IMR-90 (cell line): ENCODE data around the gene NFATC3. TPM values are rescaled to one million over a fixed set of nuclear protein-coding genes. Genes with fewer than 3 reads are reported as not detected.

ENCODE experiments used
- ATAC-seq: fragments of 200-7000 bp; cut with Tn5 transposase; 2 replicates; pipeline ENCODE4 v1.9.1; 2020; ENCODE audit warnings: low read depth, mild to moderate bottlenecking, moderate library complexity
- BruUV-seq: library from RNA; stranded (reverse); fragments of 400-500 nt; replicated peaks from 2 replicates; lab custom pipeline; 2021; lab: Mats Ljungman, UMichigan
- CTCF ChIA-PET: fragments of 300-600 bp; formaldehyde crosslinking; extraction: SDS; loops from one replicate; lab custom pipeline; 2021; ENCODE audit warnings: antibody characterized with exemption; lab: Yijun Ruan, JAX
- POLR2A ChIA-PET: fragments of 300-600 bp; sonication (Branson Sonifier 250); formaldehyde crosslinking; loops from one replicate; lab custom pipeline; 2022; ENCODE audit warnings: antibody characterized with exemption; ENCODE audit not compliant: unreplicated experiment; lab: Charles Lee
- DNase-seq: peaks from one replicate; pipeline ENCODE4 v3.0.0; 2013
- H2AFZ ChIP-seq: replicated peaks from 2 replicates; pipeline ENCODE3; 2013; ENCODE audit warnings: low read length, mild to moderate bottlenecking; ENCODE audit not compliant: poor library complexity
- H2AK5ac ChIP-seq: 2 replicates; pipeline ENCODE4 v1.6.1; 2013; ENCODE audit warnings: low read depth, low read length, inconsistent platforms
- H2AK9ac ChIP-seq: replicated peaks from 2 replicates; pipeline ENCODE3; 2013; ENCODE audit warnings: mild to moderate bottlenecking, low read depth, low read length, moderate library complexity; ENCODE audit not compliant: poor library complexity
- H2BK120ac ChIP-seq: 2 replicates; pipeline ENCODE4 v1.6.1; 2013; ENCODE audit warnings: low read depth, low read length, inconsistent platforms
- H2BK15ac ChIP-seq: 3 replicates; pipeline ENCODE4 v1.6.1; 2013; ENCODE audit warnings: low read depth, low read length, inconsistent platforms
- H2BK20ac ChIP-seq: 2 replicates; pipeline ENCODE4 v1.6.1; 2013; ENCODE audit warnings: low read depth, mild to moderate bottlenecking, inconsistent platforms, low read length, moderate library complexity
- H2BK5ac ChIP-seq: 2 replicates; pipeline ENCODE4 v1.6.1; 2013; ENCODE audit warnings: mild to moderate bottlenecking, low read depth, low read length, inconsistent platforms; ENCODE audit not compliant: poor library complexity, severe bottlenecking
- H3K14ac ChIP-seq: replicated peaks from 2 replicates; pipeline ENCODE4 v1.6.1; 2013; ENCODE audit warnings: low read depth, low read length, inconsistent platforms
- H3K18ac ChIP-seq: 2 replicates; pipeline ENCODE4 v1.6.1; 2013; ENCODE audit warnings: low read depth, low read length, control low read depth
- H3K23ac ChIP-seq: 2 replicates; pipeline ENCODE4 v1.6.1; 2013; ENCODE audit warnings: low read depth, low read length, inconsistent platforms
- H3K27ac ChIP-seq: 2 replicates; pipeline ENCODE4 v1.5.1; 2013; ENCODE audit warnings: mild to moderate bottlenecking, control low read depth, low read length; ENCODE audit not compliant: insufficient read depth
- H3K27me3 ChIP-seq: 2 replicates; pipeline ENCODE4 v1.6.1; 2013; ENCODE audit warnings: low read length; ENCODE audit not compliant: control insufficient read depth, insufficient read depth
- H3K36me3 ChIP-seq: 2 replicates; pipeline ENCODE4 v1.6.1; 2013; ENCODE audit warnings: low read length, mixed read lengths; ENCODE audit not compliant: control insufficient read depth, insufficient read depth
- H3K4ac ChIP-seq: 2 replicates; pipeline ENCODE4 v1.6.1; 2013; ENCODE audit warnings: low read depth, low read length, inconsistent platforms
- H3K4me1 ChIP-seq: 2 replicates; pipeline ENCODE4 v1.6.1; 2013; ENCODE audit warnings: low read length, mixed read lengths; ENCODE audit not compliant: control insufficient read depth, insufficient read depth
- H3K4me2 ChIP-seq: 2 replicates; pipeline ENCODE4 v1.6.1; 2013; ENCODE audit warnings: low read depth, mild to moderate bottlenecking, control low read depth, low read length, moderate library complexity
- H3K4me3 ChIP-seq: 2 replicates; pipeline ENCODE4 v1.5.1; 2013; ENCODE audit warnings: low read depth, mild to moderate bottlenecking, control low read depth, low read length, moderate library complexity; ENCODE audit not compliant: insufficient read depth
- H3K56ac ChIP-seq: 2 replicates; pipeline ENCODE4 v1.6.1; 2013; ENCODE audit warnings: low read length, inconsistent platforms; ENCODE audit not compliant: insufficient read depth; ENCODE audit errors: extremely low read depth
- H3K79me1 ChIP-seq, 2 experiments: 2 replicates each; pipeline ENCODE4 v1.6.1; 2013; ENCODE audit warnings: low read length in 2 of 2, inconsistent platforms in 1 of 2, low read depth in 1 of 2
- H3K9ac ChIP-seq: 2 replicates; pipeline ENCODE4 v1.6.1; 2013; ENCODE audit warnings: low read depth, low read length, control low read depth
- H3K9me1 ChIP-seq: 2 replicates; pipeline ENCODE4 v1.6.1; 2013; ENCODE audit warnings: low read length, inconsistent platforms; ENCODE audit not compliant: insufficient read depth
- H3K9me3 ChIP-seq: 2 replicates; pipeline ENCODE4 v1.6.1; 2013; ENCODE audit warnings: low read length; ENCODE audit not compliant: control insufficient read depth, insufficient read depth
- H4K20me1 ChIP-seq: 2 replicates; pipeline ENCODE4 v1.6.1; 2013; ENCODE audit warnings: low read length, inconsistent platforms; ENCODE audit not compliant: insufficient read depth
- H4K5ac ChIP-seq: 2 replicates; pipeline ENCODE4 v1.6.1; 2013; ENCODE audit warnings: mild to moderate bottlenecking, low read depth, low read length, control low read depth
- H4K8ac ChIP-seq, 2 experiments: 2 replicates each; pipeline ENCODE4 v1.6.1; 2013; ENCODE audit warnings: low read depth in 2 of 2, low read length in 2 of 2, control low read depth in 1 of 2, inconsistent platforms in 1 of 2
- H4K91ac ChIP-seq: 2 replicates; pipeline ENCODE4 v1.6.1; 2013; ENCODE audit warnings: low read depth, low read length, inconsistent platforms; ENCODE audit not compliant: insufficient read depth
- BHLHE40 ChIP-seq: fragments of 150-350 bp; IDR thresholded peaks from 2 replicates; pipeline ENCODE4 v1.6.1; 2016; ENCODE audit warnings: mild to moderate bottlenecking, low read depth, low read length
- CEBPB ChIP-seq: IDR thresholded peaks from 2 replicates; pipeline ENCODE4 v1.6.1; 2012; ENCODE audit warnings: low read depth, low read length, improper control_type of control experiment
- FOS ChIP-seq: fragments of 150-350 bp; IDR thresholded peaks from 2 replicates; pipeline ENCODE4 v1.6.1; 2016; ENCODE audit warnings: low read depth, low read length
- MAFK ChIP-seq: IDR thresholded peaks from 2 replicates; pipeline ENCODE4 v1.6.1; 2012; ENCODE audit warnings: low read depth, low read length, improper control_type of control experiment
- MXI1 ChIP-seq: IDR thresholded peaks from 2 replicates; pipeline ENCODE4 v1.6.1; 2012; ENCODE audit warnings: low read depth, mild to moderate bottlenecking, low read length, moderate library complexity, borderline replicate concordance
- NFE2L2 ChIP-seq: fragments of 150-350 bp; IDR thresholded peaks from 2 replicates; pipeline ENCODE4 v1.6.1; 2016; ENCODE audit warnings: low read depth, mild to moderate bottlenecking, low read length
- POLR2A ChIP-seq: IDR thresholded peaks from 2 replicates; pipeline ENCODE4 v1.6.1; 2012; ENCODE audit warnings: mild to moderate bottlenecking, low read depth, low read length
- RAD21 ChIP-seq: IDR thresholded peaks from 2 replicates; pipeline ENCODE4 v1.6.1; 2012; ENCODE audit warnings: low read length, improper control_type of control experiment
- RCOR1 ChIP-seq: IDR thresholded peaks from 2 replicates; pipeline ENCODE4 v1.6.1; 2012; ENCODE audit warnings: mild to moderate bottlenecking, low read length, improper control_type of control experiment; ENCODE audit not compliant: insufficient replicate concordance
- RFX5 ChIP-seq: IDR thresholded peaks from 2 replicates; pipeline ENCODE4 v1.8.0; 2012; ENCODE audit warnings: low read depth, mild to moderate bottlenecking, low read length, moderate library complexity
- SMC3 ChIP-seq: fragments of 150-350 bp; IDR thresholded peaks from 2 replicates; pipeline ENCODE4 v1.6.1; 2016; ENCODE audit warnings: low read depth, mild to moderate bottlenecking, antibody characterized with exemption, low read length, moderate library complexity
- WGBS, 2 experiments: methylation state at CpG; one replicate each; pipeline versions ENCODE4 v1.1.5 to v1.1.7; 2013; ENCODE audit warnings: missing lambda C conversion rate in 2 of 2; ENCODE audit not compliant: insufficient read length in 1 of 2; ENCODE audit errors: extremely low coverage in 2 of 2; 5-methylcytosine and 5-hydroxymethylcytosine counted together
- dilution Hi-C: fragments of 300-500 bp; cut with HindIII; formaldehyde crosslinking; loops from one replicate; pipeline ENCODE4 v1.14.3; 2018; ENCODE audit warnings: low sequenced_read_pairs; ENCODE audit not compliant: unreplicated experiment
- in situ Hi-C: fragments of 300-500 bp; cut with MboI; formaldehyde crosslinking; loops from 3 replicates; pipeline ENCODE4 v1.14.3; 2019; ENCODE audit warnings: low sequenced_read_pairs, inconsistent platforms, mixed read lengths
- intact Hi-C: fragments of 100-400 bp; cut with micrococcal nuclease; formaldehyde crosslinking; loops from 2 replicates; pipeline ENCODE4 v1.10.0; 2022
- polyA plus RNA-seq, 3 experiments: library from polyadenylated mRNA; depleted of rRNA; stranded (reverse); fragments of >200 nt; gene quantifications; 2 replicates each; pipeline ENCODE4 v1.2.3, GENCODE V29; 2012; ENCODE audit warnings: low replicate concordance in 1 of 3
- total RNA-seq: library from RNA; depleted of rRNA; stranded (reverse); fragments of >200 nt; gene quantifications from 2 replicates; pipeline ENCODE4 v1.2.3, GENCODE V29; 2012
- TF ChIP-seq, protein P1 (sequence below): fragments of 150-350 bp; IDR thresholded peaks from 2 replicates; pipeline ENCODE4 v1.6.1; 2017; ENCODE audit warnings: mild to moderate bottlenecking, antibody characterized with exemption, low read length, low read depth
- TF ChIP-seq, protein P2 (sequence below): conservative IDR thresholded peaks from 2 replicates; pipeline ENCODE4 v1.5.1; 2012; ENCODE audit warnings: mild to moderate bottlenecking, low read depth, low read length, improper control_type of control experiment
- TF ChIP-seq, protein P3 (sequence below): fragments of 150-350 bp; IDR thresholded peaks from 2 replicates; pipeline ENCODE4 v1.6.1; 2016; ENCODE audit warnings: low read depth, mild to moderate bottlenecking, low read length, moderate library complexity, borderline replicate concordance

NFATC3 gene
- total and polyA plus RNA-seq, 2 of the 4 experiments (the other 2 are of a cell fraction) = 6.3 to 21.5 TPM

DNA sequence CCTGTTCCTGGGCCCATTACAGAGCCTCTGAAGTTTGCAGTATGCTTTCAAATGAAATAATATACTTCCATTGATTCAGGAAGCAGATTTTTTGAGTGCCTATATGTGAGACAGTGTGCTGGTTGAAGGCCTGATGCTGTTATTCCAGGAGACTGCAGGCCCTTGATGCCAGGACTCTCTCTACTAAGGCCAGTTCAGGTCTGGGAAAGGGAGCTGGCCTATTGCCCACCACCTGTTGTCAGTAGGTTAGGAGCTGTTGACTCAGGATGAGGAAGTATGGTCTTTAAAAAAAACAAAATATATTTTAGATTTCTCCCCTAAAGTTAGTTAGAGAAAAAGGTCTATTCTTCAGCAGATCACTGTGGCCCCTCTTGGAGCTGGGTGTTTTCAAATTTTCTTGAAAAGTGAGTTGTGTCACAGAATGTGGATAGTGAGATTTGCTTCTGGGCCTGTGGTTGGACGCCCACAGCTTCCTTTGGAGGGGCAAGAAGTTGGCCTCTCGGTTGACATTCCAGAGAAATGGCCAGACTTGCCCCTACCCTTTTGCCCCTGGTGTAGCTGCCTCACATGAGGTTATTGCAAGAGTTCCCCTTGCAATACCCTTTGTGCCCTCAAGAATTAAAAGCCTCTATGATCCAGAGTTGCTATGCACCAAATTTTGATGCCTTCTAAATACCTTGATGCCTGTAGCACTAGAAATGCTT lies 142.8 kb downstream of the NFATC3 start:
- Histone ChIP-seq H3K27me3 (no peaks in the 10 kb centered on the region), H3K56ac (no peak overlapping the region), H3K23ac (no peak overlapping the region), H2AK9ac (no peak overlapping the region), H3K36me3 (peaks cover 6% of the 10 kb centered on the region), H3K14ac (no peak overlapping the region), H2AK5ac (no peak overlapping the region), H3K9ac (no peak overlapping the region), H3K4me3 (no peak overlapping the region), H3K4me1 (peaks cover 2% of the 10 kb centered on the region), H4K5ac (no peak overlapping the region), H3K18ac (no peak overlapping the region), H3K9me1 (no peaks in the 10 kb centered on the region), H2BK15ac (no peak overlapping the region), H3K4ac (no peak overlapping the region), H3K4me2 (no peak overlapping the region), H2BK120ac (no peak overlapping the region), H3K79me1 (peaks cover 0 to 3% of the 10 kb centered on the region in 2 experiments; a peak in 1 of 4 replicates), H3K9me3 (no peaks in the 10 kb centered on the region), H2BK20ac (no peak overlapping the region), H2BK5ac (no peak overlapping the region), H4K20me1 (0 out of 2 replicates have a peak, but pooled peaks cover 3% of the 10 kb centered on the region), H4K8ac (no peak overlapping the region), H3K27ac (no peak overlapping the region), H4K91ac (no peak overlapping the region), H2AFZ (no peak overlapping the region)
- no TSS peak for BruUV-seq
- intact Hi-C loops (loop anchor here (10.0 kb wide), 1 partner anchor 263 kb away; the partner anchor contains the start of gene SLC12A4), dilution Hi-C loops (no loop called here), in situ Hi-C loops (loop anchor here (10.0 kb wide), 2 partner anchors 133 to 243 kb away; partner anchors contain the start of gene DPEP3)
- ChIA-PET CTCF (interaction anchor here (0.9 to 1.7 kb wide), 4 partner anchors 9 to 187 kb away, joined by 3 to 8 read pairs (median 3); no protein-coding TSS in a partner anchor), POLR2A (no interaction called here)
- TF ChIP-seq BHLHE40 = no peak
- TF ChIP-seq MXI1 = no peak
- no peak for TF ChIP-seq RFX5
- TF ChIP-seq FOS = no peak
- TF ChIP-seq RCOR1 = no peak
- TF ChIP-seq, protein P1, sequence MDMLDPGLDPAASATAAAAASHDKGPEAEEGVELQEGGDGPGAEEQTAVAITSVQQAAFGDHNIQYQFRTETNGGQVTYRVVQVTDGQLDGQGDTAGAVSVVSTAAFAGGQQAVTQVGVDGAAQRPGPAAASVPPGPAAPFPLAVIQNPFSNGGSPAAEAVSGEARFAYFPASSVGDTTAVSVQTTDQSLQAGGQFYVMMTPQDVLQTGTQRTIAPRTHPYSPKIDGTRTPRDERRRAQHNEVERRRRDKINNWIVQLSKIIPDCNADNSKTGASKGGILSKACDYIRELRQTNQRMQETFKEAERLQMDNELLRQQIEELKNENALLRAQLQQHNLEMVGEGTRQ = no peak
- TF ChIP-seq RAD21 = no peak
- TF ChIP-seq NFE2L2 = no peak
- no peak for TF ChIP-seq MAFK
- TF ChIP-seq POLR2A = no peak
- TF ChIP-seq, protein P2, sequence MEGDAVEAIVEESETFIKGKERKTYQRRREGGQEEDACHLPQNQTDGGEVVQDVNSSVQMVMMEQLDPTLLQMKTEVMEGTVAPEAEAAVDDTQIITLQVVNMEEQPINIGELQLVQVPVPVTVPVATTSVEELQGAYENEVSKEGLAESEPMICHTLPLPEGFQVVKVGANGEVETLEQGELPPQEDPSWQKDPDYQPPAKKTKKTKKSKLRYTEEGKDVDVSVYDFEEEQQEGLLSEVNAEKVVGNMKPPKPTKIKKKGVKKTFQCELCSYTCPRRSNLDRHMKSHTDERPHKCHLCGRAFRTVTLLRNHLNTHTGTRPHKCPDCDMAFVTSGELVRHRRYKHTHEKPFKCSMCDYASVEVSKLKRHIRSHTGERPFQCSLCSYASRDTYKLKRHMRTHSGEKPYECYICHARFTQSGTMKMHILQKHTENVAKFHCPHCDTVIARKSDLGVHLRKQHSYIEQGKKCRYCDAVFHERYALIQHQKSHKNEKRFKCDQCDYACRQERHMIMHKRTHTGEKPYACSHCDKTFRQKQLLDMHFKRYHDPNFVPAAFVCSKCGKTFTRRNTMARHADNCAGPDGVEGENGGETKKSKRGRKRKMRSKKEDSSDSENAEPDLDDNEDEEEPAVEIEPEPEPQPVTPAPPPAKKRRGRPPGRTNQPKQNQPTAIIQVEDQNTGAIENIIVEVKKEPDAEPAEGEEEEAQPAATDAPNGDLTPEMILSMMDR = no peak
- TF ChIP-seq, protein P3, sequence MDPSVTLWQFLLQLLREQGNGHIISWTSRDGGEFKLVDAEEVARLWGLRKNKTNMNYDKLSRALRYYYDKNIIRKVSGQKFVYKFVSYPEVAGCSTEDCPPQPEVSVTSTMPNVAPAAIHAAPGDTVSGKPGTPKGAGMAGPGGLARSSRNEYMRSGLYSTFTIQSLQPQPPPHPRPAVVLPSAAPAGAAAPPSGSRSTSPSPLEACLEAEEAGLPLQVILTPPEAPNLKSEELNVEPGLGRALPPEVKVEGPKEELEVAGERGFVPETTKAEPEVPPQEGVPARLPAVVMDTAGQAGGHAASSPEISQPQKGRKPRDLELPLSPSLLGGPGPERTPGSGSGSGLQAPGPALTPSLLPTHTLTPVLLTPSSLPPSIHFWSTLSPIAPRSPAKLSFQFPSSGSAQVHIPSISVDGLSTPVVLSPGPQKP = no peak
- TF ChIP-seq SMC3 = no peak
- no peak for TF ChIP-seq CEBPB
- ATAC-seq (no peak), DNase-seq (no peak)
- no CpG with 5 or more reads among the region's 2 CpGs for WGBS, 2 experiments
